ENCODE results near the gene SSUH2.
"Not testable (repeated sequence)": the region's sequence is repeated elsewhere in the genome, so short reads cannot be mapped to it uniquely, and the experiment has no call there.

SSUH2 gene

GRCh38 chr3:8581806-8582445 lies 62.7 kb downstream of the SSUH2 start:
- DNase-seq (ENCODE audit: low spot score) (no peak), FAIRE-seq (no peak)

DNA sequence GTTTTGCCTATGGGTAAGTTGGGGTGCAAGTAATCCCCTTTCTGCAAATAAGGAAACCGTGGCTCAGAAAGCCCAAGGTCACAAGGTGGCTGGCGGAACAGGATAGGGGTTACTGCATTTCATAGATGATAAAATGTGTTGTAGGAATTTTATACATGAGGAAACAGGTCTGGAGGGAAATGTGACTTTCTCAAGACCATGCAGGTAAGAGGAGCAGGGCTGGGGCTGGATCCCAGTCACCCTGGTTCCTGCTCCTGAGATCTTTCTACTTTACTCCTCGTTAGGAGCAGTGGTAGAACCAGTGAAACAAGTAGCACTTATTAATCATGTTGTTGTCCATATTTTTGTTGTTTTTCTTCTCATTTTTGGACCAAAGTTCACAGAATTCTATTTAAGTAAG lies 63.2 kb downstream of the SSUH2 start:
- DNase-seq (ENCODE audit: low spot score): no peak
- no peak for FAIRE-seq

GRCh38 chr3:8580434-8580833 lies 64.2 kb downstream of the SSUH2 start:
- not testable (repeated sequence) for DNase-seq (ENCODE audit: low spot score); FAIRE-seq

- no peak for DNase-seq (ENCODE audit: low spot score)
- no peak for FAIRE-seq
Observed at GRCh38 chr3:8579943-8580342, 64.7 kb downstream of the SSUH2 start.

- DNase-seq (ENCODE audit: low spot score) (peak; percentile 59), FAIRE-seq (no peak)
Observed at GRCh38 chr3:8579096-8579495, 65.5 kb downstream of the SSUH2 start.

GRCh38 chr3:8578282-8578681 lies 66.3 kb downstream of the SSUH2 start:
- no peak for DNase-seq (ENCODE audit: low spot score)
- no peak for FAIRE-seq

DNA sequence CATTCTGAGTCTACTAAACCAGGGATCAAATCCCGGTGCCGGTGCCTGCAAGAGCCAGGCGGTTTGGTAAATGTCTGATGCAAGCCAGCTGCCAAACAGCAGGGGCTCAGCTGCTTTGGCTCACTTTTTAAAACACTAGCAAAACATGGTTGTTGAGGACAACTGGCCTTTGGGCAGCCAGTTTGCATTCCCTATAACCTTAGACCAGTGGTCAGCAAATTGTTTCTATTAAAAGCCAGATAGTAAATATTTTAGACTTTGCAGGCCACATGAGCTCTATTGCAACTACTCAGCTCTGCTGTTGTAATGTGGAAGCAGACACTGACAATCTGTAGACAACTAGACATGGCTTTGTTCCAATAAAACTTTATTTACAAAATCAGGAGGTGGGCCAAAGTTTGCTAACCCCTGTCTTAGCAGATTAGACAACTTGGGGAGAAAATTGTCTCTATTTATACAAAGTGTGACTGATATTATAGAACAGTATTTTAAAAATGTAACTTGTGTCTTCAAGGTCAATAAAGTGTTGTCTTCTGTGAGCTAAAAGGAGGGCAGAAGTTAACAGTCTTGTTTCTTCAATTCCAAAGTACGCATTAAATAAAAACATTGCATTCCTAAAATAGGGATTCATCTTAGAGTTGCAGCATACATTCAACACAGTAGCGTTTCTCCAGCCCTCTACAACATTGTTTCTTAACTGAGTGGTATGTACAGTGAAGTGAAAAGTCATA lies 67.6 kb downstream of the SSUH2 start:
- no peak for FAIRE-seq

GRCh38 chr3:8576436-8576835 lies 68.2 kb downstream of the SSUH2 start:
- DNase-seq (ENCODE audit: low spot score) (no peak), FAIRE-seq (no peak)

More for the DNA sequence above, 67.6 kb downstream of the SSUH2 start:
- no peak for DNase-seq (ENCODE audit: low spot score)

GRCh38 chr3:8575364-8576104 lies 69.1 kb downstream of the SSUH2 start:
- DNase-seq (ENCODE audit: low spot score): no peak

GRCh38 chr3:8574670-8575322 lies 69.8 kb downstream of the SSUH2 start:
- DNase-seq (ENCODE audit: low spot score) (no peak), FAIRE-seq (no peak)

More at GRCh38 chr3:8575364-8576104, 69.1 kb downstream of the SSUH2 start:
- FAIRE-seq: no peak

GRCh38 chr3:8574040-8574669 lies 70.4 kb downstream of the SSUH2 start:
- no peak for DNase-seq (ENCODE audit: low spot score)
- FAIRE-seq: no peak

DNA sequence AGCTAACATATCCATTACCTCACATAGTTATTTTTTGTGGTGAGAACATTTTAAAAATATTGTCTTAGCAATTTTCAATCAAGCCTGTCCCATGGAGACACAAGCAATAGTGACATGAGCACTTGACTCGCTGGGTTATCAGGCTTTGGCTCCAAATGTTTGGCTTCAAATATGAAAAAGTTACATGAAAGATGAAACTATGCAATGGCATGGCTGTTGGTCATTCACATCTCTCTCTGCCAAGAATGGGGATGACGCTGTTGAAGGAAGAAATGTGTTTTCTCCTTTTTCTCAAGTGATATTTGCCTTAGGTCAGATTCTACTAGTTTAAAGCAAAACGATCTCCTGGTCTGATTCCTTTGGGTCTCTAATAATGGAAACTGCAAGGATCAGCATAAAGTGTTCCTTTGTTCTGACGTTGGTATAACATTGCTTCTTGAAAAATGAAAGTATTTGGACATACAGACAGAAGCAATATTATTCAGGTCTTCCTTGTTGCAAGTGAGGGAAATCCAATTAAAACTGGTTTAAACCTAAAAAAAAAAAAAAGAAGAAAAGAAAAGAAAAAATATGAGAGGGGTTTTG lies 71.2 kb downstream of the SSUH2 start:
- DNase-seq (ENCODE audit: low spot score) (no peak), FAIRE-seq (no peak)

DNA sequence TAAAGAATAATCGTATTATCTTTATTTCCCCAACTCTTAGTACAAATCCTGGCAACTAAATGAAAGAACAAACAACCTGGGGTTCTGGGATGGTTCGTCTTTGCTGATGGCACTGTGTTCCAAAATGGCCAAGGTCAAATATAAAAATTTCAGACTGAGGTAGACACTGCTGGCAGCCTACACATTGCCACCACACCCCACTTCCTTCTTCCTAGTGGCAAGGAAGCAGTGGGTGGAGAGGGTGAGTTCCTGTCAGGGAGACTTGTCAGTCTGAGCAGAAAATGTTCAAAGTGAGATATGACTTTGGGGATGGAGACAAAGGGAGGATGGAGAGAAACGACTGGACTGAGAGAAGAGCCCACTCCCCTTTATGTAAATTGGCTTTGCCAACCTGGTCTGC lies 73.3 kb downstream of the SSUH2 start:
- no peak for DNase-seq (ENCODE audit: low spot score)

More for the DNA sequence above, 73.3 kb downstream of the SSUH2 start:
- FAIRE-seq: no peak

Measured in urothelium cell line (cell line).